H1 (cell line): ENCODE measurements around the gene DNAJC9. TPM values are rescaled to one million over a fixed set of nuclear protein-coding genes. Genes with fewer than 3 reads are reported as not detected.

Experiments used
- CTCF ChIA-PET: fragments of 300-600 bp; sonication (Branson Sonifier 250); formaldehyde crosslinking; loops from one replicate; lab custom pipeline; 2021; ENCODE audit not compliant: partially characterized antibody; lab: Charles Lee
- POLR2A ChIA-PET: fragments of 300-600 bp; sonication (Branson Sonifier 250); formaldehyde crosslinking; loops from one replicate; lab custom pipeline; 2021; ENCODE audit warnings: inconsistent platforms; ENCODE audit not compliant: partially characterized antibody; lab: Charles Lee
- DNase-seq, 2 experiments: peaks; one replicate each; pipeline versions ENCODE4 v3.0.0 to v3.0.0-alpha.2; 2010 to 2022; ENCODE audit warnings: low spot score in 2 of 2, low read depth in 1 of 2, mixed read lengths in 1 of 2
- FAIRE-seq: peaks from 2 replicates; lab custom pipeline; 2011; peaks lifted over from hg19 to GRCh38; lab: Jason Lieb, UNC
- H2AFZ ChIP-seq: 2 replicates; pipeline ENCODE4 v1.8.1; 2012; ENCODE audit warnings: low read length, inconsistent platforms
- H2AK5ac ChIP-seq: 2 replicates; pipeline ENCODE4 v1.6.1; 2013; ENCODE audit warnings: low read depth, low read length
- H2BK120ac ChIP-seq: replicated peaks from 2 replicates; pipeline ENCODE3; 2013; ENCODE audit warnings: low read depth, low read length, inconsistent platforms
- H2BK12ac ChIP-seq: 2 replicates; pipeline ENCODE4 v1.6.1; 2013; ENCODE audit warnings: low read depth, low read length
- H2BK15ac ChIP-seq: 2 replicates; pipeline ENCODE4 v1.6.1; 2013; ENCODE audit warnings: low read length
- H2BK20ac ChIP-seq: 2 replicates; pipeline ENCODE4 v1.6.1; 2013; ENCODE audit warnings: low read length
- H2BK5ac ChIP-seq: 2 replicates; pipeline ENCODE4 v1.6.1; 2013; ENCODE audit warnings: low read depth, low read length
- H3K14ac ChIP-seq: 2 replicates; pipeline ENCODE4 v1.6.1; 2013; ENCODE audit warnings: inconsistent platforms; ENCODE audit not compliant: insufficient read length
- H3K18ac ChIP-seq: 2 replicates; pipeline ENCODE4 v1.6.1; 2013; ENCODE audit warnings: low read length; ENCODE audit errors: extremely low read depth
- H3K23ac ChIP-seq: 2 replicates; pipeline ENCODE4 v1.6.1; 2013; ENCODE audit warnings: inconsistent platforms; ENCODE audit not compliant: insufficient read length
- H3K23me2 ChIP-seq: 2 replicates; pipeline ENCODE4 v1.6.1; 2013; ENCODE audit warnings: low read depth, low read length
- H3K27ac ChIP-seq: 2 replicates; pipeline ENCODE4 v1.6.1; 2011; ENCODE audit warnings: low read depth, low read length, inconsistent platforms
- H3K27me3 ChIP-seq, 4 experiments: replicated peaks in 1 of 4; 1 replicate in 1 of 4; 2 replicates in 3 of 4; pipeline versions ENCODE4 v1.6.1 to v1.8.1; 2011 to 2013; ENCODE audit warnings: low read length in 3 of 4, mild to moderate bottlenecking in 3 of 4, inconsistent platforms in 2 of 4, mixed read lengths in 2 of 4, moderate library complexity in 1 of 4; ENCODE audit not compliant: control insufficient read depth in 3 of 4, insufficient read depth in 3 of 4; ENCODE audit errors: extremely low read depth in 1 of 4
- H3K36me3 ChIP-seq, 4 experiments: 2 replicates each; pipeline versions ENCODE4 v1.6.1 to v1.8.1; 2011 to 2013; ENCODE audit warnings: mild to moderate bottlenecking in 4 of 4, low read length in 3 of 4, moderate library complexity in 2 of 4, control low read depth in 1 of 4, inconsistent platforms in 1 of 4; ENCODE audit not compliant: insufficient read depth in 4 of 4, control insufficient read depth in 2 of 4
- H3K4ac ChIP-seq: replicated peaks from 2 replicates; pipeline ENCODE3; 2013; ENCODE audit warnings: low read length, low read depth, mixed read lengths, inconsistent platforms; ENCODE audit not compliant: insufficient read length
- H3K4me1 ChIP-seq, 4 experiments: replicated peaks in 1 of 4; 1 replicate in 1 of 4; 2 replicates in 3 of 4; pipeline versions ENCODE4 v1.6.1 to v1.8.1; 2011 to 2013; ENCODE audit warnings: low read length in 3 of 4, inconsistent platforms in 2 of 4, mixed read lengths in 1 of 4; ENCODE audit not compliant: insufficient read depth in 4 of 4, control insufficient read depth in 3 of 4
- H3K4me2 ChIP-seq, 2 experiments: 2 replicates each; pipeline versions ENCODE4 v1.6.1 to v1.8.1; 2011 to 2013; ENCODE audit warnings: low read depth in 2 of 2, low read length in 2 of 2, control low read depth in 1 of 2, inconsistent platforms in 1 of 2, mild to moderate bottlenecking in 1 of 2; ENCODE audit not compliant: insufficient read depth in 1 of 2
- H3K4me3 ChIP-seq, 4 experiments: fragments of 200-600, 300-600 bp in 1 of 4; sonication (generic), shearing (Covaris generic), sonication (Bioruptor Twin) in 1 of 4; 2 replicates each; pipeline versions ENCODE4 v1.5.1 to v1.8.1; 2011 to 2016; ENCODE audit warnings: low read length in 4 of 4, low read depth in 3 of 4, control low read depth in 2 of 4, inconsistent platforms in 2 of 4, mild to moderate bottlenecking in 2 of 4, mixed read lengths in 1 of 4, moderate library complexity in 1 of 4; ENCODE audit not compliant: insufficient read depth in 2 of 4; ENCODE audit errors: extremely low read depth in 1 of 4
- H3K56ac ChIP-seq: replicated peaks from 2 replicates; pipeline ENCODE3; 2013; ENCODE audit warnings: low read depth, mild to moderate bottlenecking, mixed read lengths, low read length, inconsistent platforms; ENCODE audit not compliant: insufficient read length
- H3K79me1 ChIP-seq: 2 replicates; pipeline ENCODE4 v1.6.1; 2013; ENCODE audit warnings: low read depth, low read length, control low read depth
- H3K79me2 ChIP-seq, 2 experiments: 2 replicates each; pipeline versions ENCODE4 v1.6.1 to v1.8.1; 2012 to 2013; ENCODE audit warnings: low read length in 2 of 2, mild to moderate bottlenecking in 2 of 2, inconsistent platforms in 1 of 2; ENCODE audit not compliant: insufficient read depth in 2 of 2, control insufficient read depth in 1 of 2
- H3K9ac ChIP-seq, 4 experiments: replicated peaks in 1 of 4; 1 replicate in 1 of 4; 2 replicates in 3 of 4; pipeline versions ENCODE4 v1.6.1 to v1.8.1; 2011 to 2013; ENCODE audit warnings: low read depth in 3 of 4, low read length in 3 of 4, control low read depth in 2 of 4, mild to moderate bottlenecking in 2 of 4, moderate library complexity in 2 of 4, inconsistent platforms in 1 of 4; ENCODE audit errors: extremely low read depth in 1 of 4
- H3K9me3 ChIP-seq, 2 experiments: 2 replicates each; pipeline versions ENCODE4 v1.6.1 to v1.8.1; 2012 to 2013; ENCODE audit warnings: mild to moderate bottlenecking in 2 of 2, moderate library complexity in 2 of 2, control low read depth in 1 of 2, inconsistent platforms in 1 of 2, low read depth in 1 of 2, low read length in 1 of 2, mixed read lengths in 1 of 2; ENCODE audit not compliant: insufficient read depth in 2 of 2
- H4K20me1 ChIP-seq, 2 experiments: replicated peaks in 1 of 2; 2 replicates each; pipeline versions ENCODE3 to v1.8.1; 2011 to 2013; ENCODE audit warnings: inconsistent platforms in 2 of 2, low read length in 2 of 2, mild to moderate bottlenecking in 1 of 2; ENCODE audit not compliant: insufficient read depth in 2 of 2, control insufficient read depth in 1 of 2
- H4K5ac ChIP-seq: 2 replicates; pipeline ENCODE4 v1.6.1; 2013; ENCODE audit warnings: low read length, low read depth, mixed read lengths, inconsistent platforms; ENCODE audit not compliant: insufficient read length
- H4K8ac ChIP-seq: 2 replicates; pipeline ENCODE4 v1.8.0; 2013; ENCODE audit warnings: mild to moderate bottlenecking, moderate library complexity, low read length, inconsistent platforms; ENCODE audit not compliant: insufficient read depth; ENCODE audit errors: extremely low read depth
- H4K91ac ChIP-seq: replicated peaks from 2 replicates; pipeline ENCODE3; 2013; ENCODE audit warnings: low read length, mixed read lengths, inconsistent platforms; ENCODE audit not compliant: insufficient read length
- ASH2L ChIP-seq: fragments of 200-600, 300-600 bp; sonication (generic); IDR thresholded peaks from one replicate; pipeline ENCODE4 v1.7.1; 2017; ENCODE audit warnings: low read length
- CREB1 ChIP-seq: IDR thresholded peaks from 2 replicates; pipeline ENCODE4 v1.6.1; 2012; ENCODE audit warnings: inconsistent platforms
- EGR1 ChIP-seq: IDR thresholded peaks from 2 replicates; pipeline ENCODE4 v1.6.1; 2011; ENCODE audit warnings: low read depth, low read length, borderline replicate concordance
- GABPA ChIP-seq: IDR thresholded peaks from 2 replicates; pipeline ENCODE4 v1.6.1; 2011; ENCODE audit warnings: mild to moderate bottlenecking, low read length, moderate library complexity, borderline replicate concordance; ENCODE audit not compliant: insufficient read depth
- JUN ChIP-seq: IDR thresholded peaks from 2 replicates; pipeline ENCODE4 v1.6.1; 2011; ENCODE audit warnings: low read depth, mild to moderate bottlenecking, improper control_type of control experiment, low read length
- JUND ChIP-seq: IDR thresholded peaks from 2 replicates; pipeline ENCODE4 v1.6.1; 2011; ENCODE audit warnings: mild to moderate bottlenecking, improper control_type of control experiment, low read length
- KDM4A ChIP-seq: IDR thresholded peaks from one replicate; pipeline ENCODE4 v1.7.1; 2012; ENCODE audit warnings: low read depth, mild to moderate bottlenecking, moderate library complexity, low read length, inconsistent platforms; ENCODE audit not compliant: severe bottlenecking
- MAFK ChIP-seq: IDR thresholded peaks from 2 replicates; pipeline ENCODE4 v1.6.1; 2012; ENCODE audit warnings: low read depth, mild to moderate bottlenecking, improper control_type of control experiment, low read length
- POU5F1 ChIP-seq: IDR thresholded peaks from 2 replicates; pipeline ENCODE4 v1.6.1; 2011; ENCODE audit warnings: low read depth, mild to moderate bottlenecking, low read length, moderate library complexity
- RBBP5 ChIP-seq: IDR thresholded peaks from 2 replicates; pipeline ENCODE4 v1.7.1; 2012; ENCODE audit warnings: low read depth, mild to moderate bottlenecking, inconsistent platforms, low read length, moderate library complexity, borderline replicate concordance
- SRF ChIP-seq: IDR thresholded peaks from 2 replicates; pipeline ENCODE4 v1.6.1; 2011; ENCODE audit warnings: mild to moderate bottlenecking, low read depth, low read length, moderate library complexity
- TAF1 ChIP-seq: IDR thresholded peaks from 2 replicates; pipeline ENCODE4 v1.6.1; 2011; ENCODE audit warnings: mild to moderate bottlenecking, low read depth, low read length
- TBP ChIP-seq: IDR thresholded peaks from 2 replicates; pipeline ENCODE4 v1.6.1; 2011; ENCODE audit warnings: low read depth, low read length, improper control_type of control experiment
- TCF12 ChIP-seq: IDR thresholded peaks from 2 replicates; pipeline ENCODE4 v1.6.1; 2011; ENCODE audit warnings: low read depth, mild to moderate bottlenecking, low read length
- WGBS, 2 experiments: shearing (Covaris generic) in 1 of 2; methylation state at CpG; one replicate each; pipeline versions ENCODE4 v1.1.6 to v1.1.7; 2013 to 2015; ENCODE audit warnings: low lambda C conversion rate in 2 of 2, mixed read lengths in 2 of 2, inconsistent platforms in 1 of 2, low coverage in 1 of 2, missing lambda C conversion rate in 1 of 2; ENCODE audit not compliant: insufficient replicate concordance in 2 of 2, insufficient coverage in 1 of 2, insufficient read length in 1 of 2; ENCODE audit errors: extremely low coverage in 1 of 2, missing lambda C conversion rate in 1 of 2; 5-methylcytosine and 5-hydroxymethylcytosine counted together
- polyA plus RNA-seq, 7 experiments: library from polyadenylated mRNA; depleted of rRNA in 3 of 7; stranded (reverse) in 5 of 7; unstranded in 2 of 7; fragments of >200 nt in 5 of 7; fragments of 200-250 nt in 2 of 7; gene quantifications; 1 replicate in 5 of 7; 2 replicates in 1 of 7; 4 replicates in 1 of 7; pipeline versions ENCODE4 v1.2.1 to v1.2.3, GENCODE V29; 2011 to 2013; ENCODE audit warnings: missing spikeins in 2 of 7, mixed read lengths in 2 of 7
- total RNA-seq: library from RNA; stranded (reverse); fragmentation: NEBNext Ultra II Directional; extraction: Animal tissue kit (Norgen Biotek cat#: 25700); gene quantifications from 2 replicates; pipeline ENCODE4 v1.2.1, GENCODE V29; 2021

DNAJC9 gene
- total and polyA plus RNA-seq, 2 of the 8 experiments (the other 6 are each of a cell fraction or from before 2014, with no cell fraction given): 26.0 to 32.2 TPM

DNA sequence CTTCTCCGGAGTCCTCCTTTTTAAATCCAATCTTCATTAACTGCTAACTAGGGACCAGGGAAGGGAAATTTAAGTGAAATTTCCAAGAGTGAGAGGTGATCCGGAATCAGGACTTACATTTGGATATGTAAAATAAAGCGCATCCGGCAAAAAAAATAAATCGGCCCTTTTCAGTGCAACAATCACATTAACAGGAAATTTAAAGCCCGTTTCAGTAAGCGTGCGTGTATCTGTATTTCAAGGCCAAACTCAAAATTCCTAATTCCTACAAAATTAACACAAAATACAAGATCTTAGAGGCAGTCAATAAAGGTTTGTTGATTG, 771 bp downstream of the DNAJC9 start:
- H4K20me1 ChIP-seq: peaks cover 2 to 3% of the 10 kb centered on the region in 2 experiments
- H3K79me1 ChIP-seq: no peaks in the 10 kb centered on the region
- peak overlapping the region; percentile 87 to 98 (median 93) for H3K9ac ChIP-seq
- H4K5ac ChIP-seq: peak overlapping the region; percentile 37
- peak overlapping the region; percentile 95 for H3K27ac ChIP-seq
- H2AFZ ChIP-seq: no peak overlapping the region
- no peak overlapping the region for H2BK15ac ChIP-seq
- DNase-seq: no peak
- H2BK5ac ChIP-seq: peak overlapping the region; percentile 99
- ChIA-PET POLR2A (interaction anchor here (0.7 to 4.8 kb wide), 30 partner anchors 8 to 526 kb away, joined by 3 to 62 read pairs (median 6); partner anchors contain the start of genes ANXA7, CFAP70, ECD and FAM149B1), CTCF (no interaction called here)
- peak overlapping the region; percentile 57 to 92 (median 86) for H3K4me3 ChIP-seq
- no peak overlapping the region for H4K91ac ChIP-seq
- TF ChIP-seq ASH2L: no peak
- TF ChIP-seq GABPA: no peak
- TF ChIP-seq KDM4A: no peak
- no peak for TF ChIP-seq EGR1
- no peak for TF ChIP-seq JUN
- no peak for TF ChIP-seq SRF
- TF ChIP-seq CREB1: no peak
- no peak for TF ChIP-seq RBBP5
- TF ChIP-seq TBP: no peak
- no peak for TF ChIP-seq MAFK
- no peak for TF ChIP-seq TAF1
- TF ChIP-seq JUND: no peak
- TF ChIP-seq TCF12: no peak
- TF ChIP-seq POU5F1: no peak
- TF ChIP-seq, all 59 proteins: peak for 0
- Histone ChIP-seq H3K4me1 (no peaks in the 10 kb centered on the region; a peak in 2 of 7 replicates), H3K18ac (no peak overlapping the region), H2BK120ac (no peak overlapping the region), H2BK12ac (no peak overlapping the region), H3K56ac (peak overlapping the region; percentile 86), H3K14ac (no peak overlapping the region), H3K9me3 (no peaks in the 10 kb centered on the region), H2BK20ac (no peak overlapping the region), H3K23ac (no peak overlapping the region), H3K4me2 (peak overlapping the region; percentile 21 to 69; a peak in 3 of 4 replicates), H3K27me3 (no peaks in the 10 kb centered on the region), H3K36me3 (peaks cover 18 to 60% (median 45%) of the 10 kb centered on the region in 4 experiments), H3K79me2 (peaks cover 7 to 60% of the 10 kb centered on the region in 2 experiments; a peak in 2 of 4 replicates), H3K4ac (no peak overlapping the region), H3K23me2 (peaks cover 2% of the 10 kb centered on the region; the same call in 1 of the 2 replicates), H2AK5ac (no peak overlapping the region), H4K8ac (no peak overlapping the region)
- FAIRE-seq: no peak
- 5% methylated on average over 8 of the region's 8 CpGs; no CpG with 5 or more reads in 1 of the 2 experiments for WGBS, 2 experiments
